HG02885 (cell line): Measurements from ENCODE around the gene BIK.
A peak's percentile ranks its signal among the peaks of the same experiment; 100 is the strongest.

ENCODE experiments used
- ATAC-seq: cut with Tn5 transposase; IDR thresholded peaks from one replicate; pipeline ENCODE4 v1.9.1; 2021; ENCODE audit warnings: mild to moderate bottlenecking; ENCODE audit not compliant: unreplicated experiment, poor library complexity

The BIK gene

GRCh38 chr22:43110444-43110926, at the start of gene BIK:
BIK (plus strand) TSS chr22:43110750; CDS start chr22:43124023, 13,273 bp downstream.
- peak; percentile 57 for ATAC-seq

- ATAC-seq: no peak
Observed at GRCh38 chr22:43066134-43066533, 44.4 kb upstream of the BIK start.

- ATAC-seq: no peak
Observed at GRCh38 chr22:43066844-43067385, 43.6 kb upstream of the BIK start.

GRCh38 chr22:43077121-43077877, 33.3 kb upstream of the BIK start:
- ATAC-seq: no peak

GRCh38 chr22:43078522-43078921, 32.0 kb upstream of the BIK start:
- ATAC-seq: no peak

GRCh38 chr22:43079742-43080141, 30.8 kb upstream of the BIK start:
- ATAC-seq: no peak

- no peak for ATAC-seq
Observed at GRCh38 chr22:43080616-43081015, 29.9 kb upstream of the BIK start.

- no peak for ATAC-seq
Observed at GRCh38 chr22:43081968-43082367, 28.6 kb upstream of the BIK start.

- ATAC-seq: no peak
Observed at GRCh38 chr22:43085658-43086606, 24.6 kb upstream of the BIK start.

- ATAC-seq: no peak
Observed at GRCh38 chr22:43088627-43088983, 21.9 kb upstream of the BIK start.

GRCh38 chr22:43088984-43089717, 21.4 kb upstream of the BIK start, which contains the start of gene TTLL1:
TTLL1 (minus strand) TSS chr22:43089391; CDS start chr22:43075586, 13,805 bp downstream.
- peak; percentile 88 for ATAC-seq

- ATAC-seq: no peak
Observed at GRCh38 chr22:43090130-43090789, 20.3 kb upstream of the BIK start.

- ATAC-seq: no peak
Observed at GRCh38 chr22:43092085-43092484, 18.5 kb upstream of the BIK start.

GRCh38 chr22:43094085-43094484, 16.5 kb upstream of the BIK start:
- ATAC-seq: no peak

- ATAC-seq: no peak
Observed at GRCh38 chr22:43094551-43094950, 16.0 kb upstream of the BIK start.

- ATAC-seq: no peak
Observed at GRCh38 chr22:43096420-43096819, 14.1 kb upstream of the BIK start.

- no peak for ATAC-seq
Observed at GRCh38 chr22:43098356-43098755, 12.2 kb upstream of the BIK start.

GRCh38 chr22:43099095-43099494, 11.5 kb upstream of the BIK start:
- ATAC-seq: no peak

GRCh38 chr22:43100225-43100624, 10.3 kb upstream of the BIK start:
- no peak for ATAC-seq

- no peak for ATAC-seq
Observed at GRCh38 chr22:43101306-43101705, 9.2 kb upstream of the BIK start.
